Parathyroid adenoma (tissue), 2 donors: ENCODE data around the gene COL10A1.

Experiments used
- H2AFZ ChIP-seq: fragments of 300-600 bp; sonication (generic); one replicate; pipeline ENCODE4 v1.7.0; 2017; ENCODE audit warnings: antibody characterized with exemption, mild to moderate bottlenecking
- H3K27ac ChIP-seq: fragments of 300-600 bp; sonication (generic); one replicate; pipeline ENCODE4 v1.7.0; 2017
- H3K27me3 ChIP-seq: fragments of 300-600 bp; sonication (generic); one replicate; pipeline ENCODE4 v1.7.0; 2017; ENCODE audit warnings: low read length; ENCODE audit not compliant: control insufficient read depth, insufficient read depth
- H3K36me3 ChIP-seq: fragments of 300-600 bp; sonication (generic); one replicate; pipeline ENCODE4 v1.7.0; 2017; ENCODE audit warnings: low read length; ENCODE audit not compliant: control insufficient read depth, insufficient read depth
- H3K4me1 ChIP-seq: fragments of 300-600 bp; sonication (generic); one replicate; pipeline ENCODE4 v1.7.0; 2017; ENCODE audit warnings: control low read depth
- H3K4me2 ChIP-seq: fragments of 300-600 bp; sonication (generic); one replicate; pipeline ENCODE4 v1.7.0; 2017; ENCODE audit warnings: low read length
- H3K4me3 ChIP-seq: fragments of 300-600 bp; sonication (generic); one replicate; pipeline ENCODE4 v1.7.0; 2017; ENCODE audit warnings: low read depth, low read length
- H3K79me2 ChIP-seq: fragments of 300-600 bp; sonication (generic); one replicate; pipeline ENCODE4 v1.7.0; 2017; ENCODE audit warnings: control low read depth
- H3K9ac ChIP-seq: fragments of 300-600 bp; sonication (generic); one replicate; pipeline ENCODE4 v1.7.0; 2017; ENCODE audit warnings: mild to moderate bottlenecking
- H3K9me3 ChIP-seq: fragments of 300-600 bp; sonication (generic); one replicate; pipeline ENCODE4 v1.7.0; 2017; ENCODE audit warnings: low read length; ENCODE audit not compliant: control insufficient read depth
- CTCF ChIP-seq: fragments of 300-600 bp; sonication (generic); IDR thresholded peaks from one replicate; pipeline ENCODE4 v1.7.0; 2017; ENCODE audit warnings: antibody characterized with exemption, mild to moderate bottlenecking
- donor health status: primary hyperparathyroidism.

The COL10A1 gene

DNA sequence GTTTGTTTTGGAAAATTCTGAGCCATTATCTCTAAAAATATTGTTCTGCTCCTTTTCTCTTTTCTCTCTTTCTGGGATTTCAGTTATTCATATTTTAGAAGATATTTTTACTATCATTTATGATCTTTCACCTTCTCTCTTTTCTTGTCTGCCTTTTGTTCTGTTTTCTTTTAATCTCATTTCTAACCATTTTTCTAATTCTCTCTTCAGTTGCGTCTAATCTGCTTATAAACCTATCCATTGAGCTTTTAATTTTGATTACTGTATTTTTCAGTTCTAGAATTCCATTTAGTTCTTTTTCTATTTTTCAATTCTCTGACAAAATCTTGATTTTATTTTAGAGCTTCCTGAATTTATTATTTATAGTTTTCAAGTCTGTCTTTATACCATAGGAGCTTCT, 42.2 kb upstream of the COL10A1 start:
- Histone ChIP-seq H3K36me3 (no peaks in the 10 kb centered on the region), H3K27me3 (no peaks in the 10 kb centered on the region), H3K9ac (no peak overlapping the region), H3K4me1 (no peaks in the 10 kb centered on the region), H3K4me3 (no peak overlapping the region), H3K79me2 (no peaks in the 10 kb centered on the region), H3K4me2 (no peak overlapping the region), H3K27ac (no peak overlapping the region), H3K9me3 (no peaks in the 10 kb centered on the region), H2AFZ (no peak overlapping the region)
- TF ChIP-seq CTCF, result no peak

DNA sequence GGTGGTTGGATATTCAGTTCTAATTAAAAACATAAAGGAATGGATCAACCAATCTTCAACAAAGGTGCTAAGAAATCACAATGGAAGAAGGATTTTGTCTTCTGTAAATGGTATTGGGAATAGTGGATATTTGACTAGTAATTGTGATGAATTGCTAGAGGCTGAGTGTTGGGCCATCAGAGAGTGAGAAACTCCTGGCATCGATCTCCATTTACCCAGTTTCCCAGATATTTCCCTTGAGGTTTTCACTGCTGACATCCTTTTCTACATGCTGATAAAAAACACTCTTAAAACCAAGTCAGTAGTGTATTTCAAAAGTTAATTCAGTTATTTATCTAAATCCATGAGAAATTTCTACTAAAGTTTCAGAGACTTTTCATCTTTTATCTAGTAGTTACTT, 40.4 kb upstream of the COL10A1 start:
- H3K27ac ChIP-seq, result no peak overlapping the region
- peaks cover 3% of the 10 kb centered on the region for H3K79me2 ChIP-seq
- H3K9ac ChIP-seq, result no peak overlapping the region
- no peak for TF ChIP-seq CTCF
- no peak overlapping the region for H3K4me2 ChIP-seq
- no peaks in the 10 kb centered on the region for H3K27me3 ChIP-seq
- no peak overlapping the region for H2AFZ ChIP-seq
- no peaks in the 10 kb centered on the region for H3K36me3 ChIP-seq
- H3K9me3 ChIP-seq, result no peaks in the 10 kb centered on the region
- H3K4me3 ChIP-seq, result no peak overlapping the region
- no peaks in the 10 kb centered on the region for H3K4me1 ChIP-seq

- Histone ChIP-seq H3K4me3 (no peak overlapping the region), H3K36me3 (no peaks in the 10 kb centered on the region)
- TF ChIP-seq CTCF, result no peak
Observed at GRCh38 chr6:116165596-116165995, 39.7 kb upstream of the COL10A1 start.

DNA sequence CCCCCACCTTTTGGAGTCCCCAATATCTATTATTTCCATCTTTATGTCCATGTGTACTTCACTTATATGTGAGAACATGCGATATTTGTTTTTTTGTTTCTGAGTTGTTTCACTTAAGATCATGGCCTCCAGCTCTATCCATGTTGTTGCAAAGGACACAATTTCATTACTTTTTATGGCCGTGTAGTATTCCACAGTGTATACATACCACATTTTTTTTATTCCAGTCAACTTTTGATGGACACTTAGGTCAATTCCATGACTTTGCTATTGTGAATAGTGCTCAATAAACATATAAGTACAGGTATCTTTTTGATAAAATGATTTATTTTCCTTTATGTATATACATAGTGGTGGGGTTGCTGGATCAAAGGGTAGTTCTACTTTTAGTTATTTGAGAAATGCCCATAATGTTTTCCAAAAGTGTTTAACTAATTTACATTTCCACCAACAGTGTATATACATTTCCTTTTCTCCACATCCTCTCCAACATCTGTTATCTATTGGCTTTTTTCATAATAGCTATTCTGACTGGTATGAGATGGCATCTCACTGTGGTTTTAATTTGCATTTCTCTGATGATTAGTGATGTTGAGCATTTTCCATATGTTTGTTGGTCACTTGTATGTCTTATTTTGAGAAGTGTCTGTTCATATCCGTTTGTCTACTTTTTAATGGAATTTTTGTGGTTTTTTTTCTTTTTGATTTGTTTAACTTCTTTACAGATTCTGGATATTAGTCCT, 34.0 kb upstream of the COL10A1 start:
- Histone ChIP-seq H3K4me1 (no peaks in the 10 kb centered on the region), H3K27me3 (no peaks in the 10 kb centered on the region), H3K27ac (no peak overlapping the region), H3K36me3 (no peaks in the 10 kb centered on the region), H3K79me2 (peaks cover 3% of the 10 kb centered on the region), H3K9me3 (no peaks in the 10 kb centered on the region), H3K4me2 (no peak overlapping the region), H3K9ac (no peak overlapping the region), H2AFZ (no peak overlapping the region), H3K4me3 (no peak overlapping the region)
- TF ChIP-seq CTCF, result no peak

More at GRCh38 chr6:116165596-116165995, 39.7 kb upstream of the COL10A1 start:
- Histone ChIP-seq H3K9me3 (no peaks in the 10 kb centered on the region), H2AFZ (no peak overlapping the region), H3K4me1 (no peaks in the 10 kb centered on the region), H3K27ac (no peak overlapping the region), H3K79me2 (peaks cover 3% of the 10 kb centered on the region), H3K4me2 (no peak overlapping the region), H3K27me3 (no peaks in the 10 kb centered on the region), H3K9ac (no peak overlapping the region)

DNA sequence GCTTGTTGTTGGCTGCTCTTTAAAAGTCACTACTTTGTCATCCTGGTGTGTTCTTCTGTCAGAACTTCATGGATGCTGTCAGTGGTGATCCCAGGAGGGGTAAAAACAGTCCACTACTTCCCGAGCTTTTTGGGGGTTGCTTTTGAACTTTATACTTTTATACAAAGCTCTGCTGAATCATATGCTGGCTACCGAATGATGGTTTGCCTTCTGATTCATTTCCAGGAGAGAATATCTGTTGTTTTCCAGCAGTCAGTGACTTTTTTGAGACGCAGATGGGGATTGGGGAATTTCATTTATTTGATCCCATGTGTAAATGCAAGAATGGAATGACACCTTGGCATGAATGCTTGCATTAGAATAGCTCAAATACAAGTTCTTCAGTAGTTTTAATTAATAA, 32.7 kb upstream of the COL10A1 start:
- Histone ChIP-seq H3K9ac (no peak overlapping the region), H2AFZ (no peak overlapping the region), H3K9me3 (no peaks in the 10 kb centered on the region), H3K79me2 (peaks cover 3% of the 10 kb centered on the region), H3K4me1 (no peaks in the 10 kb centered on the region), H3K4me2 (no peak overlapping the region), H3K27me3 (no peaks in the 10 kb centered on the region), H3K27ac (no peak overlapping the region), H3K36me3 (no peaks in the 10 kb centered on the region), H3K4me3 (no peak overlapping the region)
- no peak for TF ChIP-seq CTCF
